Measurements from ENCODE around the gene PRSS2. TPM values are rescaled to one million over a fixed set of nuclear protein-coding genes. Genes with fewer than 3 reads are reported as not detected.
"Not testable (repeated sequence)": the region's sequence is repeated elsewhere in the genome, so short reads cannot be mapped to it uniquely, and the experiment has no call there.

The PRSS2 gene
- polyA plus RNA-seq, 1 of the 3 experiments (the other 2 are of a cell fraction) = not detected

- Histone ChIP-seq H2AFZ (ENCODE audit: low read depth) (no peak overlapping the region), H3K27ac (ENCODE audit: low read depth in 2 of 2, low read length in 1 of 2) (no peak overlapping the region), H3K27me3 (ENCODE audit: insufficient read depth) (0 out of 2 replicates have a peak, but pooled peaks cover 23% of the 10 kb centered on the region), H3K79me2 (ENCODE audit: insufficient read depth) (no peaks in the 10 kb centered on the region), H3F3A (replicated peaks; ENCODE audit: insufficient read depth) (no peaks in the 10 kb centered on the region), H3K9me2 (no peaks in the 10 kb centered on the region), H3K36me3 (replicated peaks in 1 of 2; ENCODE audit: control insufficient read depth in 1 of 2, insufficient read depth in 2 of 2, low read length in 1 of 2) (no peaks in the 10 kb centered on the region), H3K4me3 (ENCODE audit: low read depth in 2 of 2, low read length in 1 of 2) (no peak overlapping the region), H3K4me2 (no peak overlapping the region), H4K20me1 (ENCODE audit: insufficient read depth) (no peaks in the 10 kb centered on the region), H3K4me1 (ENCODE audit: control insufficient read depth in 1 of 2, insufficient read depth in 2 of 2, low read depth in 1 of 2, low read length in 1 of 2) (no peaks in the 10 kb centered on the region), H3K9ac (no peak overlapping the region), H3K9me3 (no peaks in the 10 kb centered on the region)
- TF ChIP-seq CTCF (IDR thresholded peaks at IDR 0.05) (peak; percentile 16; the same call in 1 of the 2 replicates), CHD2 (IDR thresholded peaks at IDR 0.05; ENCODE audit: low read length, partially characterized antibody) (no peak)
- no peak for DNase-seq
- ChIA-PET POLR2A (no interaction called here), CTCF (interaction anchor here (1.1 to 2.8 kb wide), 3 partner anchors 10 to 43 kb away, joined by 3 to 10 read pairs (median 6); no protein-coding TSS in a partner anchor)
- 13% methylated on average over 2 of the region's 2 CpGs for WGBS (ENCODE audit: low lambda C conversion rate)
Observed at GRCh38 chr7:142739923-142740492, 30.8 kb upstream of the PRSS2 start.

DNA sequence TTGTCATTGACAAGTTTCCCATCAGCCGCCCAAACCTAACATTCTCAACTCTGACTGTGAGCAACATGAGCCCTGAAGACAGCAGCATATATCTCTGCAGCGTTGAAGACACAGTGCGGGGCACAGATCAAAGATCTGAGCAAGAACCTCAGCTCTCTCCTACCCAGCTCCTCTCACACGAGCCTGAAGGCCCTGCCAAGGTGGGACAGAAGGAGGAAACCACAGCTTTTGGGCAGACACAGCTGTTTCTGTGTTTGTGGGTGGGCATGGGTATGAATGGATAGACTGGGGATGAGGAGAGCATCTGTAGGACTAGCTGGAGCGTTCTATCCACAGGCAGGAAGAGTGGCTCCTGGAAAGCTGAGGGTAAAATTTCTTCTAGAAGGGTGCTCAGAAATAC lies 30.0 kb upstream of the PRSS2 start:
- TF ChIP-seq, protein P1, sequence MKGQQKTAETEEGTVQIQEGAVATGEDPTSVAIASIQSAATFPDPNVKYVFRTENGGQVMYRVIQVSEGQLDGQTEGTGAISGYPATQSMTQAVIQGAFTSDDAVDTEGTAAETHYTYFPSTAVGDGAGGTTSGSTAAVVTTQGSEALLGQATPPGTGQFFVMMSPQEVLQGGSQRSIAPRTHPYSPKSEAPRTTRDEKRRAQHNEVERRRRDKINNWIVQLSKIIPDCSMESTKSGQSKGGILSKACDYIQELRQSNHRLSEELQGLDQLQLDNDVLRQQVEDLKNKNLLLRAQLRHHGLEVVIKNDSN (IDR thresholded peaks at IDR 0.05; ENCODE audit: borderline replicate concordance, low read depth) = no peak
- no peak for TF ChIP-seq POLR2AphosphoS5 (IDR thresholded peaks at IDR 0.05; ENCODE audit: low read depth, low read length)
- no peak for TF ChIP-seq TAF1 (IDR thresholded peaks at IDR 0.05; ENCODE audit: borderline replicate concordance, low read depth, low read length)
- no peak for TF ChIP-seq MXI1 (IDR thresholded peaks at IDR 0.05; ENCODE audit: low read depth, low read length)
- no peak for TF ChIP-seq FOXJ3 (CRISPR knock-in tag; IDR thresholded peaks at IDR 0.05)
- no peak for TF ChIP-seq GABPA (IDR thresholded peaks at IDR 0.05; ENCODE audit: low read depth)
- no peak for TF ChIP-seq CHD2 (IDR thresholded peaks at IDR 0.05; ENCODE audit: low read length, partially characterized antibody)
- TF ChIP-seq ELF1 (IDR thresholded peaks at IDR 0.05) = no peak
- no peak for TF ChIP-seq PBX3 (IDR thresholded peaks at IDR 0.05)
- TF ChIP-seq GATA2 (CRISPR knock-in tag; IDR thresholded peaks at IDR 0.05) = no peak
- Histone ChIP-seq H3K79me2 (ENCODE audit: insufficient read depth) (no peaks in the 10 kb centered on the region), H3K4me3 (ENCODE audit: low read depth in 2 of 2, low read length in 1 of 2) (no peak overlapping the region), H3K27ac (ENCODE audit: low read depth in 2 of 2, low read length in 1 of 2) (no peak overlapping the region), H3K36me3 (replicated peaks in 1 of 2; ENCODE audit: control insufficient read depth in 1 of 2, insufficient read depth in 2 of 2, low read length in 1 of 2) (no peaks in the 10 kb centered on the region), H3K4me2 (no peak overlapping the region), H2AFZ (ENCODE audit: low read depth) (no peak overlapping the region), H3K4me1 (ENCODE audit: control insufficient read depth in 1 of 2, insufficient read depth in 2 of 2, low read depth in 1 of 2, low read length in 1 of 2) (no peaks in the 10 kb centered on the region), H3K9ac (no peak overlapping the region), H3K27me3 (ENCODE audit: insufficient read depth) (0 out of 2 replicates have a peak, but pooled peaks cover 23% of the 10 kb centered on the region), H4K20me1 (ENCODE audit: insufficient read depth) (no peaks in the 10 kb centered on the region), H3K9me2 (no peaks in the 10 kb centered on the region), H3K9me3 (no peaks in the 10 kb centered on the region), H3F3A (replicated peaks; ENCODE audit: insufficient read depth) (no peaks in the 10 kb centered on the region)
- no peak for DNase-seq
- WGBS (ENCODE audit: low lambda C conversion rate) = 12% methylated on average over 5 of the region's 5 CpGs
- CTCF ChIA-PET = interaction anchor here (1.3 to 2.8 kb wide), 2 partner anchors 11 to 42 kb away, joined by 4 to 10 read pairs; no protein-coding TSS in a partner anchor
- POLR2A ChIA-PET = no interaction called here

GRCh38 chr7:142741932-142742331 lies 28.8 kb upstream of the PRSS2 start:
- DNase-seq; H4K20me1 ChIP-seq (ENCODE audit: insufficient read depth); H3K4me2 ChIP-seq; H3K9me3 ChIP-seq; H3F3A ChIP-seq (replicated peaks; ENCODE audit: insufficient read depth); H2AFZ ChIP-seq (ENCODE audit: low read depth); H3K79me2 ChIP-seq (ENCODE audit: insufficient read depth); H3K4me3 ChIP-seq (ENCODE audit: low read depth in 2 of 2, low read length in 1 of 2); H3K27ac ChIP-seq (ENCODE audit: low read depth in 2 of 2, low read length in 1 of 2); H3K9me2 ChIP-seq; H3K9ac ChIP-seq; H3K4me1 ChIP-seq (ENCODE audit: control insufficient read depth in 1 of 2, insufficient read depth in 2 of 2, low read depth in 1 of 2, low read length in 1 of 2); POLR2A ChIA-PET; H3K36me3 ChIP-seq (replicated peaks in 1 of 2; ENCODE audit: control insufficient read depth in 1 of 2, insufficient read depth in 2 of 2, low read length in 1 of 2): not testable (repeated sequence)
- CTCF ChIA-PET = interaction anchor here (1.3 to 2.8 kb wide), 3 partner anchors 9 to 41 kb away, joined by 4 to 10 read pairs (median 6); no protein-coding TSS in a partner anchor
- 0 out of 2 replicates have a peak, but pooled peaks cover 23% of the 10 kb centered on the region for H3K27me3 ChIP-seq (ENCODE audit: insufficient read depth)
